ENCODE data around the gene SULT1C4. TPM values are rescaled to one million over a fixed set of nuclear protein-coding genes. Genes with fewer than 3 reads are reported as not detected.

The SULT1C4 gene
- total and polyA plus RNA-seq, 2 experiments from 2014 or later, result 0.87 to 2.1 TPM

DNA sequence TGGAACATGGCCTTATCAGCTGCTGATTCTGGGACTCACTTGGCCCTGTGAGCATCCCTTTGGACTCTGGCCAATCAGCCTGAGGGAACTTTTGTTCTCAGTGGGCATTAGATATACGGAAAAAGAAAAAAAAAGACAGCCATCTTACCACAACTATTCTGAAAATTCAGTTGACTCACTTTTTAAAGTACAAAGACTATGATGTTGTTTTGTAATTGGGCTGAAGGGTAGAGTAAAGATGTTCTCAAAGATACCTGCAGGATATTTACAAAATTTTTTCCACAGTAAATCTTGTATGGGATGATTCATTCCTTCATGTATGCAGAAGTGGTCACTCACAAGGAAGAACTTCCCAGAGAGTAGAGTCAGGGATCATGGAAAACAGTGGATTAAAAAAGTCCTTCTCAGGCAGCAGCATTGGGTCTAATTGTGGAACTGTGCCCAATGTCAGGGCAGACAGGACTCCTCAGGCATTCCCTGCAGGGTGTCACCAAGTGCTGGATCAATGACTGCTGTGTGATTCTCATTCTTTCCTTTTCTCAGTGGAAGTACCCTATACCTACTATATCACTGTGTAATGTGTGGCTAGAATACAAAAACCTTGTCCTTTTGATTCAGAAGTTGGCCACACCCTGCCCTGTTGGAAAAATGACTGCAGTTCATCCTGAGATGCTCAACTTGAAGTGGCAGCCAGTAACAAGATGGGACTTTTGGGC lies 35.4 kb downstream of the SULT1C4 start:
- Histone ChIP-seq H3F3A (replicated peaks; ENCODE audit: low read depth) (no peaks in the 10 kb centered on the region), H3K4me1 (ENCODE audit: insufficient read depth) (no peaks in the 10 kb centered on the region), H3K9me2 (ENCODE audit: insufficient read depth) (no peaks in the 10 kb centered on the region; the same call in 1 of the 2 replicates), H3K4me3 (no peak overlapping the region), H3K4me2 (no peak overlapping the region), H2AFZ (no peak overlapping the region), H3K27ac (ENCODE audit: low read depth) (no peak overlapping the region), H3K36me3 (ENCODE audit: insufficient read depth) (no peaks in the 10 kb centered on the region), H3K27me3 (ENCODE audit: insufficient read depth) (no peaks in the 10 kb centered on the region), H4K20me1 (replicated peaks; ENCODE audit: insufficient read depth) (no peaks in the 10 kb centered on the region), H3K79me2 (replicated peaks; ENCODE audit: insufficient read depth) (no peaks in the 10 kb centered on the region)
- ATAC-seq (no peak), DNase-seq (ENCODE audit: low spot score) (no peak)
- TF ChIP-seq ZNF114 (CRISPR knock-in tag; IDR thresholded peaks at IDR 0.05) (no peak), STAT1 (IDR thresholded peaks at IDR 0.05; ENCODE audit: unreplicated experiment) (no peak), POLR2AphosphoS5 (IDR thresholded peaks at IDR 0.05; ENCODE audit: low read depth) (no peak), EZH2phosphoT487 (IDR thresholded peaks at IDR 0.05; ENCODE audit: unreplicated experiment) (no peak), NANOG (IDR thresholded peaks at IDR 0.05; ENCODE audit: borderline replicate concordance) (no peak), EZH2 (IDR thresholded peaks at IDR 0.05; ENCODE audit: low read depth, unreplicated experiment) (no peak), CREB1 (CRISPR knock-in tag; IDR thresholded peaks at IDR 0.05; ENCODE audit: low read depth) (no peak), JUNB (IDR thresholded peaks at IDR 0.05; ENCODE audit: unreplicated experiment) (no peak), ZNF331 (CRISPR knock-in tag; IDR thresholded peaks at IDR 0.05; ENCODE audit: low read depth) (no peak)
- TF ChIP-seq, protein P1, sequence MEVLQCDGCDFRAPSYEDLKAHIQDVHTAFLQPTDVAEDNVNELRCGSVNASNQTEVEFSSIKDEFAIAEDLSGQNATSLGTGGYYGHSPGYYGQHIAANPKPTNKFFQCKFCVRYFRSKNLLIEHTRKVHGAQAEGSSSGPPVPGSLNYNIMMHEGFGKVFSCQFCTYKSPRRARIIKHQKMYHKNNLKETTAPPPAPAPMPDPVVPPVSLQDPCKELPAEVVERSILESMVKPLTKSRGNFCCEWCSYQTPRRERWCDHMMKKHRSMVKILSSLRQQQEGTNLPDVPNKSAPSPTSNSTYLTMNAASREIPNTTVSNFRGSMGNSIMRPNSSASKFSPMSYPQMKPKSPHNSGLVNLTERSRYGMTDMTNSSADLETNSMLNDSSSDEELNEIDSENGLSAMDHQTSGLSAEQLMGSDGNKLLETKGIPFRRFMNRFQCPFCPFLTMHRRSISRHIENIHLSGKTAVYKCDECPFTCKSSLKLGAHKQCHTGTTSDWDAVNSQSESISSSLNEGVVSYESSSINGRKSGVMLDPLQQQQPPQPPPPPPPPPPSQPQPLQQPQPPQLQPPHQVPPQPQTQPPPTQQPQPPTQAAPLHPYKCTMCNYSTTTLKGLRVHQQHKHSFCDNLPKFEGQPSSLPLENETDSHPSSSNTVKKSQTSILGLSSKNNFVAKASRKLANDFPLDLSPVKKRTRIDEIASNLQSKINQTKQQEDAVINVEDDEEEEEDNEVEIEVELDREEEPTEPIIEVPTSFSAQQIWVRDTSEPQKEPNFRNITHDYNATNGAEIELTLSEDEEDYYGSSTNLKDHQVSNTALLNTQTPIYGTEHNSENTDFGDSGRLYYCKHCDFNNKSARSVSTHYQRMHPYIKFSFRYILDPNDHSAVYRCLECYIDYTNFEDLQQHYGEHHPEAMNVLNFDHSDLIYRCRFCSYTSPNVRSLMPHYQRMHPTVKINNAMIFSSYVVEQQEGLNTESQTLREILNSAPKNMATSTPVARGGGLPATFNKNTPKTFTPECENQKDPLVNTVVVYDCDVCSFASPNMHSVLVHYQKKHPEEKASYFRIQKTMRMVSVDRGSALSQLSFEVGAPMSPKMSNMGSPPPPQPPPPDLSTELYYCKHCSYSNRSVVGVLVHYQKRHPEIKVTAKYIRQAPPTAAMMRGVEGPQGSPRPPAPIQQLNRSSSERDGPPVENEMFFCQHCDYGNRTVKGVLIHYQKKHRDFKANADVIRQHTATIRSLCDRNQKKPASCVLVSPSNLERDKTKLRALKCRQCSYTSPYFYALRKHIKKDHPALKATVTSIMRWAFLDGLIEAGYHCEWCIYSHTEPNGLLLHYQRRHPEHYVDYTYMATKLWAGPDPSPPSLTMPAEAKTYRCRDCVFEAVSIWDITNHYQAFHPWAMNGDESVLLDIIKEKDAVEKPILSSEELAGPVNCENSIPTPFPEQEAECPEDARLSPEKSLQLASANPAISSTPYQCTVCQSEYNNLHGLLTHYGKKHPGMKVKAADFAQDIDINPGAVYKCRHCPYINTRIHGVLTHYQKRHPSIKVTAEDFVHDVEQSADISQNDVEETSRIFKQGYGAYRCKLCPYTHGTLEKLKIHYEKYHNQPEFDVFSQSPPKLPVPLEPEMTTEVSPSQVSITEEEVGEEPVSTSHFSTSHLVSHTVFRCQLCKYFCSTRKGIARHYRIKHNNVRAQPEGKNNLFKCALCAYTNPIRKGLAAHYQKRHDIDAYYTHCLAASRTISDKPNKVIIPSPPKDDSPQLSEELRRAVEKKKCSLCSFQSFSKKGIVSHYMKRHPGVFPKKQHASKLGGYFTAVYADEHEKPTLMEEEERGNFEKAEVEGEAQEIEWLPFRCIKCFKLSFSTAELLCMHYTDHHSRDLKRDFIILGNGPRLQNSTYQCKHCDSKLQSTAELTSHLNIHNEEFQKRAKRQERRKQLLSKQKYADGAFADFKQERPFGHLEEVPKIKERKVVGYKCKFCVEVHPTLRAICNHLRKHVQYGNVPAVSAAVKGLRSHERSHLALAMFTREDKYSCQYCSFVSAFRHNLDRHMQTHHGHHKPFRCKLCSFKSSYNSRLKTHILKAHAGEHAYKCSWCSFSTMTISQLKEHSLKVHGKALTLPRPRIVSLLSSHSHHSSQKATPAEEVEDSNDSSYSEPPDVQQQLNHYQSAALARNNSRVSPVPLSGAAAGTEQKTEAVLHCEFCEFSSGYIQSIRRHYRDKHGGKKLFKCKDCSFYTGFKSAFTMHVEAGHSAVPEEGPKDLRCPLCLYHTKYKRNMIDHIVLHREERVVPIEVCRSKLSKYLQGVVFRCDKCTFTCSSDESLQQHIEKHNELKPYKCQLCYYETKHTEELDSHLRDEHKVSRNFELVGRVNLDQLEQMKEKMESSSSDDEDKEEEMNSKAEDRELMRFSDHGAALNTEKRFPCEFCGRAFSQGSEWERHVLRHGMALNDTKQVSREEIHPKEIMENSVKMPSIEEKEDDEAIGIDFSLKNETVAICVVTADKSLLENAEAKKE (CRISPR knock-in tag; IDR thresholded peaks at IDR 0.05), result no peak
- TF ChIP-seq, protein P2, sequence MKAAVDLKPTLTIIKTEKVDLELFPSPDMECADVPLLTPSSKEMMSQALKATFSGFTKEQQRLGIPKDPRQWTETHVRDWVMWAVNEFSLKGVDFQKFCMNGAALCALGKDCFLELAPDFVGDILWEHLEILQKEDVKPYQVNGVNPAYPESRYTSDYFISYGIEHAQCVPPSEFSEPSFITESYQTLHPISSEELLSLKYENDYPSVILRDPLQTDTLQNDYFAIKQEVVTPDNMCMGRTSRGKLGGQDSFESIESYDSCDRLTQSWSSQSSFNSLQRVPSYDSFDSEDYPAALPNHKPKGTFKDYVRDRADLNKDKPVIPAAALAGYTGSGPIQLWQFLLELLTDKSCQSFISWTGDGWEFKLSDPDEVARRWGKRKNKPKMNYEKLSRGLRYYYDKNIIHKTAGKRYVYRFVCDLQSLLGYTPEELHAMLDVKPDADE (IDR thresholded peaks at IDR 0.05), result no peak
- TF ChIP-seq, protein P3, sequence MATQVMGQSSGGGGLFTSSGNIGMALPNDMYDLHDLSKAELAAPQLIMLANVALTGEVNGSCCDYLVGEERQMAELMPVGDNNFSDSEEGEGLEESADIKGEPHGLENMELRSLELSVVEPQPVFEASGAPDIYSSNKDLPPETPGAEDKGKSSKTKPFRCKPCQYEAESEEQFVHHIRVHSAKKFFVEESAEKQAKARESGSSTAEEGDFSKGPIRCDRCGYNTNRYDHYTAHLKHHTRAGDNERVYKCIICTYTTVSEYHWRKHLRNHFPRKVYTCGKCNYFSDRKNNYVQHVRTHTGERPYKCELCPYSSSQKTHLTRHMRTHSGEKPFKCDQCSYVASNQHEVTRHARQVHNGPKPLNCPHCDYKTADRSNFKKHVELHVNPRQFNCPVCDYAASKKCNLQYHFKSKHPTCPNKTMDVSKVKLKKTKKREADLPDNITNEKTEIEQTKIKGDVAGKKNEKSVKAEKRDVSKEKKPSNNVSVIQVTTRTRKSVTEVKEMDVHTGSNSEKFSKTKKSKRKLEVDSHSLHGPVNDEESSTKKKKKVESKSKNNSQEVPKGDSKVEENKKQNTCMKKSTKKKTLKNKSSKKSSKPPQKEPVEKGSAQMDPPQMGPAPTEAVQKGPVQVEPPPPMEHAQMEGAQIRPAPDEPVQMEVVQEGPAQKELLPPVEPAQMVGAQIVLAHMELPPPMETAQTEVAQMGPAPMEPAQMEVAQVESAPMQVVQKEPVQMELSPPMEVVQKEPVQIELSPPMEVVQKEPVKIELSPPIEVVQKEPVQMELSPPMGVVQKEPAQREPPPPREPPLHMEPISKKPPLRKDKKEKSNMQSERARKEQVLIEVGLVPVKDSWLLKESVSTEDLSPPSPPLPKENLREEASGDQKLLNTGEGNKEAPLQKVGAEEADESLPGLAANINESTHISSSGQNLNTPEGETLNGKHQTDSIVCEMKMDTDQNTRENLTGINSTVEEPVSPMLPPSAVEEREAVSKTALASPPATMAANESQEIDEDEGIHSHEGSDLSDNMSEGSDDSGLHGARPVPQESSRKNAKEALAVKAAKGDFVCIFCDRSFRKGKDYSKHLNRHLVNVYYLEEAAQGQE (IDR thresholded peaks at IDR 0.05; ENCODE audit: unreplicated experiment), result no peak
- TF ChIP-seq, protein P4, sequence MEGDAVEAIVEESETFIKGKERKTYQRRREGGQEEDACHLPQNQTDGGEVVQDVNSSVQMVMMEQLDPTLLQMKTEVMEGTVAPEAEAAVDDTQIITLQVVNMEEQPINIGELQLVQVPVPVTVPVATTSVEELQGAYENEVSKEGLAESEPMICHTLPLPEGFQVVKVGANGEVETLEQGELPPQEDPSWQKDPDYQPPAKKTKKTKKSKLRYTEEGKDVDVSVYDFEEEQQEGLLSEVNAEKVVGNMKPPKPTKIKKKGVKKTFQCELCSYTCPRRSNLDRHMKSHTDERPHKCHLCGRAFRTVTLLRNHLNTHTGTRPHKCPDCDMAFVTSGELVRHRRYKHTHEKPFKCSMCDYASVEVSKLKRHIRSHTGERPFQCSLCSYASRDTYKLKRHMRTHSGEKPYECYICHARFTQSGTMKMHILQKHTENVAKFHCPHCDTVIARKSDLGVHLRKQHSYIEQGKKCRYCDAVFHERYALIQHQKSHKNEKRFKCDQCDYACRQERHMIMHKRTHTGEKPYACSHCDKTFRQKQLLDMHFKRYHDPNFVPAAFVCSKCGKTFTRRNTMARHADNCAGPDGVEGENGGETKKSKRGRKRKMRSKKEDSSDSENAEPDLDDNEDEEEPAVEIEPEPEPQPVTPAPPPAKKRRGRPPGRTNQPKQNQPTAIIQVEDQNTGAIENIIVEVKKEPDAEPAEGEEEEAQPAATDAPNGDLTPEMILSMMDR (conservative IDR thresholded peaks at IDR 0.05; ENCODE audit: low read depth in 2 of 2), result no peak
- Mint-ChIP-seq H3K9me3 (no peaks in the 10 kb centered on the region), H3K4me3 (no peak overlapping the region), H3K27ac (no peak overlapping the region), H3K4me1 (no peaks in the 10 kb centered on the region), H3K36me3 (ENCODE audit: low read depth) (no peaks in the 10 kb centered on the region), H3K27me3 (ENCODE audit: insufficient read depth, low read depth, poor library complexity) (no peaks in the 10 kb centered on the region)

Data from GM23338 (cell line).